HepG2 (cell line): ENCODE measurements around the gene NEIL3. TPM values are rescaled to one million over a fixed set of nuclear protein-coding genes. Genes with fewer than 3 reads are reported as not detected.

Experiments
- ATAC-seq: fragments of 200-7000 bp; cut with Tn5 transposase; 3 replicates; pipeline ENCODE4 v1.9.1; 2020; ENCODE audit warnings: mild to moderate bottlenecking, moderate library complexity
- BruUV-seq: library from RNA; stranded (reverse); fragments of 400-500 nt; replicated peaks from 2 replicates; lab custom pipeline; 2021; lab: Mats Ljungman, UMichigan
- CTCF ChIA-PET: fragments of 300-600 bp; formaldehyde crosslinking; extraction: SDS; loops from one replicate; lab custom pipeline; 2021; ENCODE audit warnings: low total read pairs, inconsistent platforms, low intra/inter-chr PET ratio; lab: Yijun Ruan, JAX
- POLR2A ChIA-PET: fragments of 350-600 bp; sonication (Branson Sonifier 250); formaldehyde crosslinking; loops from one replicate; lab custom pipeline; 2020; ENCODE audit warnings: antibody characterized with exemption, inconsistent platforms; lab: Yijun Ruan, JAX
- DNase-seq: peaks from one replicate; pipeline ENCODE4 v3.0.0-alpha.2; 2015; ENCODE audit warnings: low spot score
- FAIRE-seq: peaks from 3 replicates; lab custom pipeline; 2011; peaks lifted over from hg19 to GRCh38; lab: Jason Lieb, UNC
- H2AFZ ChIP-seq: one replicate; pipeline ENCODE4 v1.6.1; 2011; ENCODE audit warnings: low read length, inconsistent platforms
- H3K27ac ChIP-seq: fragments of 300-600 bp; 3 replicates; pipeline ENCODE4 v1.8.0; 2011; ENCODE audit warnings: mixed run types, mild to moderate bottlenecking, mixed read lengths, low read length, inconsistent platforms; ENCODE audit not compliant: insufficient read depth; ENCODE audit errors: extremely low read length
- H3K27me3 ChIP-seq, 2 experiments: fragments of 200-600 bp in 1 of 2; 2 replicates in 1 of 2; 3 replicates in 1 of 2; pipeline versions ENCODE4 v1.6.0 to v1.8.0; 2011; ENCODE audit warnings: low read length in 2 of 2, mild to moderate bottlenecking in 2 of 2, moderate library complexity in 2 of 2, inconsistent platforms in 1 of 2; ENCODE audit not compliant: insufficient read depth in 2 of 2, control insufficient read depth in 1 of 2
- H3K36me3 ChIP-seq, 2 experiments: fragments of 200-600 bp in 1 of 2; replicated peaks in 1 of 2; 2 replicates in 1 of 2; 3 replicates in 1 of 2; pipeline versions ENCODE4 v1.5.1 to v1.8.0; 2011; ENCODE audit warnings: low read length in 2 of 2, inconsistent platforms in 1 of 2; ENCODE audit not compliant: insufficient read depth in 2 of 2, control insufficient read depth in 1 of 2
- H3K4me1 ChIP-seq: 2 replicates; pipeline ENCODE4 v1.5.1; 2012; ENCODE audit warnings: low read length, inconsistent platforms; ENCODE audit not compliant: insufficient read depth
- H3K4me2 ChIP-seq: 2 replicates; pipeline ENCODE4 v1.6.0; 2011; ENCODE audit warnings: low read depth, low read length, inconsistent platforms
- H3K4me3 ChIP-seq, 3 experiments: fragments of 200-600 bp in 1 of 3; sonication (generic), shearing (Covaris generic) in 1 of 3; replicated peaks in 1 of 3; 2 replicates each; pipeline ENCODE4 v1.5.1; 2011 to 2016; ENCODE audit warnings: low read length in 3 of 3, inconsistent platforms in 2 of 3, low read depth in 2 of 3, mild to moderate bottlenecking in 2 of 3, control low read depth in 1 of 3, mixed read lengths in 1 of 3; ENCODE audit not compliant: insufficient read depth in 1 of 3
- H3K79me2 ChIP-seq: one replicate; pipeline ENCODE4 v1.6.1; 2011; ENCODE audit warnings: low read length, inconsistent platforms; ENCODE audit not compliant: insufficient read depth
- H3K9ac ChIP-seq: 2 replicates; pipeline ENCODE4 v1.6.0; 2011; ENCODE audit warnings: mild to moderate bottlenecking, low read depth, low read length, inconsistent platforms; ENCODE audit not compliant: insufficient read depth
- H3K9me3 ChIP-seq: 2 replicates; pipeline ENCODE4 v1.5.1; 2012; ENCODE audit warnings: mild to moderate bottlenecking, low read length
- H4K20me1 ChIP-seq: 2 replicates; pipeline ENCODE4 v1.6.0; 2011; ENCODE audit warnings: inconsistent platforms, mild to moderate bottlenecking, low read length, moderate library complexity; ENCODE audit not compliant: insufficient read depth
- AKAP8 ChIP-seq: sonication (generic); formaldehyde crosslinking; IDR thresholded peaks from 2 replicates; pipeline ENCODE4 v1.5.1; 2020; ENCODE audit warnings: mild to moderate bottlenecking, missing genetic modification reagents
- CCDC6 ChIP-seq: sonication (generic); formaldehyde crosslinking; IDR thresholded peaks from 2 replicates; pipeline ENCODE4 v1.8.1; 2022; ENCODE audit warnings: mild to moderate bottlenecking, missing genetic modification reagents, moderate library complexity
- ERF ChIP-seq: IDR thresholded peaks from 2 replicates; pipeline ENCODE4 v1.6.1; 2018; ENCODE audit warnings: missing biosample characterization, missing genetic modification reagents
- GABPB1 ChIP-seq: IDR thresholded peaks from 2 replicates; pipeline ENCODE4 v1.6.1; 2016; ENCODE audit warnings: mild to moderate bottlenecking, missing genetic modification reagents, moderate library complexity, missing compliant biosample characterization
- KLF11 ChIP-seq: IDR thresholded peaks from 2 replicates; pipeline ENCODE4 v1.6.1; 2016; ENCODE audit warnings: missing compliant biosample characterization
- NFE2 ChIP-seq: sonication (generic); formaldehyde crosslinking; IDR thresholded peaks from 2 replicates; pipeline ENCODE4 v1.4.0; 2020; ENCODE audit warnings: missing genetic modification reagents
- PITX1 ChIP-seq: sonication (generic); formaldehyde crosslinking; IDR thresholded peaks from 2 replicates; pipeline ENCODE4 v1.5.1; 2020; ENCODE audit warnings: mild to moderate bottlenecking, missing genetic modification reagents
- RBM22 ChIP-seq: fragments of 200-400 bp; formaldehyde crosslinking; optimal IDR thresholded peaks from 2 replicates; pipeline ENCODE3; 2017; ENCODE audit warnings: mild to moderate bottlenecking, low read length, moderate library complexity
- TCF7 ChIP-seq: sonication (generic); IDR thresholded peaks from 2 replicates; pipeline ENCODE4 v1.6.1; 2016; ENCODE audit warnings: antibody characterized with exemption, low read depth
- ZFP37 ChIP-seq: sonication (generic); formaldehyde crosslinking; IDR thresholded peaks from 2 replicates; pipeline ENCODE4 v1.4.0; 2020; ENCODE audit warnings: missing genetic modification reagents, borderline replicate concordance
- ZMAT3 ChIP-seq: sonication (generic); formaldehyde crosslinking; conservative IDR thresholded peaks from 2 replicates; pipeline ENCODE4 v1.7.0; 2021; ENCODE audit warnings: missing genetic modification reagents
- WGBS: methylation state at CpG from one replicate; pipeline ENCODE4 v1.1.6; 2017; ENCODE audit warnings: low lambda C conversion rate; 5-methylcytosine and 5-hydroxymethylcytosine counted together
- in situ Hi-C: cut with HindIII; loops from 2 replicates; pipeline ENCODE4 v1.10.0; 2017; ENCODE audit warnings: low pct_unique_long_range_greater_than_20kb; ENCODE audit not compliant: extremely low pct_ligation_motif_present
- intact Hi-C: fragments of 100-400 bp; cut with micrococcal nuclease; formaldehyde crosslinking; loops from one replicate; pipeline ENCODE4 v1.10.0; 2022; ENCODE audit not compliant: unreplicated experiment
- polyA plus RNA-seq, 8 experiments: library from polyadenylated mRNA; depleted of rRNA in 3 of 8; stranded (reverse) in 7 of 8; unstranded in 1 of 8; fragments of >200 nt; fragmentation: Illumina TruSeq in 4 of 8; extraction: Trizol in 4 of 8; gene quantifications; 2 replicates each; pipeline versions ENCODE4 v1.2.1 to v1.2.3, GENCODE V29; 2011 to 2016; ENCODE audit warnings: low read depth in 4 of 8, missing spikeins in 1 of 8, mixed read lengths in 1 of 8; ENCODE audit not compliant: insufficient read depth in 1 of 8
- total RNA-seq, 5 experiments: library from RNA; depleted of rRNA; stranded (reverse); fragments of >200 nt; fragmentation: Illumina TruSeq; extraction: Trizol; gene quantifications; 2 replicates each; pipeline ENCODE4 v1.2.3, GENCODE V29; 2016; ENCODE audit warnings: low read depth in 1 of 5
- TF ChIP-seq, protein P1 (sequence below): sonication (generic); formaldehyde crosslinking; IDR thresholded peaks from 2 replicates; pipeline ENCODE4 v1.4.0; 2020; ENCODE audit warnings: missing genetic modification reagents; ENCODE audit errors: not compliant biosample characterization
- TF ChIP-seq, protein P2 (sequence below): fragments of 450-650 bp; IDR thresholded peaks from 2 replicates; pipeline ENCODE4 v1.6.1; 2017
- TF ChIP-seq, protein P3 (sequence below): sonication (generic); formaldehyde crosslinking; IDR thresholded peaks from 2 replicates; pipeline ENCODE4 v1.5.0; 2020; ENCODE audit warnings: missing genetic modification reagents
- TF ChIP-seq, protein P4 (sequence below): IDR thresholded peaks from 2 replicates; pipeline ENCODE4 v1.6.1; 2012; ENCODE audit warnings: low read length, improper control_type of control experiment

Gene NEIL3
- total and polyA plus RNA-seq, 2 of the 13 experiments (the other 11 are each of a cell fraction or from before 2014, with no cell fraction given) = 3.5 to 8.4 TPM

DNA sequence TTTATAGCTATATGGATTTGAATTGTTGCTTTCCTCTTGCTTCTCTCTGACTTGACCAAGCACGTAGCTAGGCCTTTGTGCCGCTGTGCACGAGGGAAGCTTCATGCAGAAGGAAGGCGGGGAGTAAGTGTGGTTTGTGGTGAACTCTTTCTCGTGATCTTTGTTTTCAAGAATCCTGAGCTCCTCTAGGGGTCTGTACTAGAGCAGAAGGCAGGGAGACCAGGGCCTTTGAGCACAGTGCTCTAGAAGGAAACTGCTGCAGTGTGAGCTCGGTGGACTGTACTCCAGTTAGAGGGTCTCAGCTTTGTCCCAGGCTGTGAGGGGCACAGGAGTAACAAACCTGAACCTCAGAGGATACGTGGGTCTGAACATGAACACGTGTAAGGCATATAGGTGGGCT lies 83.6 kb downstream of the NEIL3 start:
- Histone ChIP-seq H3K9me3 (no peaks in the 10 kb centered on the region), H2AFZ (no peak overlapping the region), H3K27ac (no peak overlapping the region), H3K4me1 (peaks cover 14% of the 10 kb centered on the region), H4K20me1 (no peaks in the 10 kb centered on the region), H3K4me3 (no peak overlapping the region), H3K4me2 (no peak overlapping the region), H3K9ac (no peak overlapping the region), H3K79me2 (no peaks in the 10 kb centered on the region), H3K27me3 (no peaks in the 10 kb centered on the region; a peak in 2 of 5 replicates), H3K36me3 (no peaks in the 10 kb centered on the region)
- CTCF ChIA-PET = no interaction called here
- DNase-seq (no peak), ATAC-seq (no peak; the same call in 1 of the 3 replicates), FAIRE-seq (no peak)
- TF ChIP-seq NFE2 (CRISPR knock-in tag) (no peak), PITX1 (no peak), AKAP8 (CRISPR knock-in tag) (no peak), KLF11 (CRISPR knock-in tag) (no peak), ZFP37 (CRISPR knock-in tag) (no peak), GABPB1 (CRISPR knock-in tag) (no peak), RBM22 (no peak), ZMAT3 (CRISPR knock-in tag) (no peak), TCF7 (no peak), ERF (no peak), CCDC6 (CRISPR knock-in tag) (no peak)
- TF ChIP-seq, protein P1, sequence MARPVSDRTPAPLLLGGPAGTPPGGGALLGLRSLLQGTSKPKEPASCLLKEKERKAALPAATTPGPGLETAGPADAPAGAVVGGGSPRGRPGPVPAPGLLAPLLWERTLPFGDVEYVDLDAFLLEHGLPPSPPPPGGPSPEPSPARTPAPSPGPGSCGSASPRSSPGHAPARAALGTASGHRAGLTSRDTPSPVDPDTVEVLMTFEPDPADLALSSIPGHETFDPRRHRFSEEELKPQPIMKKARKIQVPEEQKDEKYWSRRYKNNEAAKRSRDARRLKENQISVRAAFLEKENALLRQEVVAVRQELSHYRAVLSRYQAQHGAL = no peak
- TF ChIP-seq, protein P2, sequence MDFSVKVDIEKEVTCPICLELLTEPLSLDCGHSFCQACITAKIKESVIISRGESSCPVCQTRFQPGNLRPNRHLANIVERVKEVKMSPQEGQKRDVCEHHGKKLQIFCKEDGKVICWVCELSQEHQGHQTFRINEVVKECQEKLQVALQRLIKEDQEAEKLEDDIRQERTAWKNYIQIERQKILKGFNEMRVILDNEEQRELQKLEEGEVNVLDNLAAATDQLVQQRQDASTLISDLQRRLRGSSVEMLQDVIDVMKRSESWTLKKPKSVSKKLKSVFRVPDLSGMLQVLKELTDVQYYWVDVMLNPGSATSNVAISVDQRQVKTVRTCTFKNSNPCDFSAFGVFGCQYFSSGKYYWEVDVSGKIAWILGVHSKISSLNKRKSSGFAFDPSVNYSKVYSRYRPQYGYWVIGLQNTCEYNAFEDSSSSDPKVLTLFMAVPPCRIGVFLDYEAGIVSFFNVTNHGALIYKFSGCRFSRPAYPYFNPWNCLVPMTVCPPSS = no peak
- TF ChIP-seq, protein P3, sequence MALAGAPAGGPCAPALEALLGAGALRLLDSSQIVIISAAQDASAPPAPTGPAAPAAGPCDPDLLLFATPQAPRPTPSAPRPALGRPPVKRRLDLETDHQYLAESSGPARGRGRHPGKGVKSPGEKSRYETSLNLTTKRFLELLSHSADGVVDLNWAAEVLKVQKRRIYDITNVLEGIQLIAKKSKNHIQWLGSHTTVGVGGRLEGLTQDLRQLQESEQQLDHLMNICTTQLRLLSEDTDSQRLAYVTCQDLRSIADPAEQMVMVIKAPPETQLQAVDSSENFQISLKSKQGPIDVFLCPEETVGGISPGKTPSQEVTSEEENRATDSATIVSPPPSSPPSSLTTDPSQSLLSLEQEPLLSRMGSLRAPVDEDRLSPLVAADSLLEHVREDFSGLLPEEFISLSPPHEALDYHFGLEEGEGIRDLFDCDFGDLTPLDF (CRISPR knock-in tag) = no peak
- TF ChIP-seq, protein P4, sequence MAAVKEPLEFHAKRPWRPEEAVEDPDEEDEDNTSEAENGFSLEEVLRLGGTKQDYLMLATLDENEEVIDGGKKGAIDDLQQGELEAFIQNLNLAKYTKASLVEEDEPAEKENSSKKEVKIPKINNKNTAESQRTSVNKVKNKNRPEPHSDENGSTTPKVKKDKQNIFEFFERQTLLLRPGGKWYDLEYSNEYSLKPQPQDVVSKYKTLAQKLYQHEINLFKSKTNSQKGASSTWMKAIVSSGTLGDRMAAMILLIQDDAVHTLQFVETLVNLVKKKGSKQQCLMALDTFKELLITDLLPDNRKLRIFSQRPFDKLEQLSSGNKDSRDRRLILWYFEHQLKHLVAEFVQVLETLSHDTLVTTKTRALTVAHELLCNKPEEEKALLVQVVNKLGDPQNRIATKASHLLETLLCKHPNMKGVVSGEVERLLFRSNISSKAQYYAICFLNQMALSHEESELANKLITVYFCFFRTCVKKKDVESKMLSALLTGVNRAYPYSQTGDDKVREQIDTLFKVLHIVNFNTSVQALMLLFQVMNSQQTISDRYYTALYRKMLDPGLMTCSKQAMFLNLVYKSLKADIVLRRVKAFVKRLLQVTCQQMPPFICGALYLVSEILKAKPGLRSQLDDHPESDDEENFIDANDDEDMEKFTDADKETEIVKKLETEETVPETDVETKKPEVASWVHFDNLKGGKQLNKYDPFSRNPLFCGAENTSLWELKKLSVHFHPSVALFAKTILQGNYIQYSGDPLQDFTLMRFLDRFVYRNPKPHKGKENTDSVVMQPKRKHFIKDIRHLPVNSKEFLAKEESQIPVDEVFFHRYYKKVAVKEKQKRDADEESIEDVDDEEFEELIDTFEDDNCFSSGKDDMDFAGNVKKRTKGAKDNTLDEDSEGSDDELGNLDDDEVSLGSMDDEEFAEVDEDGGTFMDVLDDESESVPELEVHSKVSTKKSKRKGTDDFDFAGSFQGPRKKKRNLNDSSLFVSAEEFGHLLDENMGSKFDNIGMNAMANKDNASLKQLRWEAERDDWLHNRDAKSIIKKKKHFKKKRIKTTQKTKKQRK = no peak
- 27% methylated on average over 8 of the region's 8 CpGs for WGBS
- no TSS peak for BruUV-seq
- intact Hi-C loops (loop anchor here (5.0 kb wide), 1 partner anchor 49 kb away; the partner anchor contains the start of gene AGA), in situ Hi-C loops (no loop called here)
- POLR2A ChIA-PET = interaction anchor here (1.1 kb wide), 1 partner anchor 49 kb away, joined by 4 read pairs; the partner anchor contains the start of gene AGA
